OCI-LY7 (cell line): Measurements from ENCODE around the gene MEP1B. TPM values are rescaled to one million over a fixed set of nuclear protein-coding genes. Genes with fewer than 3 reads are reported as not detected.

Experiments
- BruUV-seq: library from RNA; stranded (reverse); fragments of 400-500 nt; replicated peaks from 2 replicates; lab custom pipeline; 2021; lab: Mats Ljungman, UMichigan
- CTCF ChIA-PET: fragments of 300-600 bp; sonication (Branson Sonifier 250); formaldehyde crosslinking; loops from one replicate; lab custom pipeline; 2022; ENCODE audit warnings: antibody characterized with exemption; ENCODE audit not compliant: unreplicated experiment; lab: Charles Lee
- POLR2A ChIA-PET: fragments of 300-600 bp; sonication (Branson Sonifier 250); formaldehyde crosslinking; loops from one replicate; lab custom pipeline; 2022; ENCODE audit warnings: antibody characterized with exemption; lab: Charles Lee
- DNase-seq: peaks from one replicate; pipeline ENCODE4 v3.0.0-alpha.2; 2015; ENCODE audit warnings: low spot score
- H2AFZ ChIP-seq: fragments of 200-600 bp; sonication (generic), shearing (Covaris generic); 2 replicates; pipeline ENCODE4 v1.6.1; 2014; ENCODE audit warnings: mild to moderate bottlenecking, antibody characterized with exemption, low read length, moderate library complexity
- H3K27ac ChIP-seq: fragments of 200-600 bp; sonication (generic); 2 replicates; pipeline ENCODE4 v1.5.1; 2014; ENCODE audit warnings: mixed run types, low read depth, mild to moderate bottlenecking, moderate library complexity, low read length, inconsistent platforms; ENCODE audit not compliant: poor library complexity, severe bottlenecking
- H3K36me3 ChIP-seq: fragments of 200-600 bp; sonication (generic); 2 replicates; pipeline ENCODE4 v1.6.1; 2014; ENCODE audit warnings: mild to moderate bottlenecking, antibody characterized with exemption, low read length, moderate library complexity, mixed read lengths; ENCODE audit not compliant: insufficient read depth
- H3K4me1 ChIP-seq: fragments of 200-600 bp; sonication (generic); 2 replicates; pipeline ENCODE4 v1.5.1; 2014; ENCODE audit warnings: mild to moderate bottlenecking, low read length; ENCODE audit not compliant: insufficient read depth, poor library complexity, severe bottlenecking
- H3K4me2 ChIP-seq: fragments of 200-600 bp; sonication (generic); 2 replicates; pipeline ENCODE4 v1.6.1; 2014; ENCODE audit warnings: mild to moderate bottlenecking, low read length
- H3K4me3 ChIP-seq: fragments of 200-600 bp; sonication (generic); 2 replicates; pipeline ENCODE4 v1.5.1; 2014; ENCODE audit warnings: mild to moderate bottlenecking, low read depth, low read length; ENCODE audit not compliant: poor library complexity, severe bottlenecking
- H3K79me2 ChIP-seq: fragments of 200-600 bp; sonication (generic); 2 replicates; pipeline ENCODE4 v1.6.1; 2016; ENCODE audit warnings: low read depth, mild to moderate bottlenecking, low read length, moderate library complexity, mixed read lengths; ENCODE audit not compliant: insufficient read depth
- H3K9me2 ChIP-seq: fragments of 200-600 bp; sonication (generic); 2 replicates; pipeline ENCODE4 v1.6.1; 2016; ENCODE audit warnings: mild to moderate bottlenecking, low read length, mixed read lengths; ENCODE audit not compliant: insufficient read depth
- H3K9me3 ChIP-seq: fragments of 200-600 bp; sonication (generic); 2 replicates; pipeline ENCODE4 v1.6.1; 2014; ENCODE audit warnings: mild to moderate bottlenecking, mixed run types, low read length, mixed read lengths
- H4K20me1 ChIP-seq: fragments of 200-600 bp; sonication (generic); 2 replicates; pipeline ENCODE4 v1.6.1; 2014; ENCODE audit warnings: mild to moderate bottlenecking, antibody characterized with exemption, low read length, moderate library complexity, mixed read lengths; ENCODE audit not compliant: insufficient read depth
- EZH2phosphoT487 ChIP-seq: fragments of 200-600 bp; sonication (generic); IDR thresholded peaks from 2 replicates; pipeline ENCODE4 v1.6.1; 2018; ENCODE audit warnings: low read depth, borderline replicate concordance, mild to moderate bottlenecking, mixed run types, antibody characterized with exemption, low read length, moderate library complexity, mixed read lengths
- intact Hi-C: fragments of 100-400 bp; cut with micrococcal nuclease; formaldehyde crosslinking; loops from one replicate; pipeline ENCODE4 v1.10.0; 2022; ENCODE audit not compliant: unreplicated experiment
- total RNA-seq, 2 experiments: library from RNA; depleted of rRNA in 1 of 2; stranded (reverse); fragments of >200 nt in 1 of 2; shearing (Covaris generic) in 1 of 2; gene quantifications; 2 replicates each; pipeline ENCODE4 v1.2.3, GENCODE V29; 2014 to 2022
- TF ChIP-seq, protein P1 (sequence below): fragments of 200-600 bp; sonication (generic); conservative IDR thresholded peaks from 2 replicates; pipeline ENCODE4 v1.5.1; 2014; ENCODE audit warnings: mild to moderate bottlenecking, antibody characterized with exemption, low read length, moderate library complexity, mixed read lengths

MEP1B gene
- total RNA-seq, 2 experiments from 2014 or later, result not detected

DNA sequence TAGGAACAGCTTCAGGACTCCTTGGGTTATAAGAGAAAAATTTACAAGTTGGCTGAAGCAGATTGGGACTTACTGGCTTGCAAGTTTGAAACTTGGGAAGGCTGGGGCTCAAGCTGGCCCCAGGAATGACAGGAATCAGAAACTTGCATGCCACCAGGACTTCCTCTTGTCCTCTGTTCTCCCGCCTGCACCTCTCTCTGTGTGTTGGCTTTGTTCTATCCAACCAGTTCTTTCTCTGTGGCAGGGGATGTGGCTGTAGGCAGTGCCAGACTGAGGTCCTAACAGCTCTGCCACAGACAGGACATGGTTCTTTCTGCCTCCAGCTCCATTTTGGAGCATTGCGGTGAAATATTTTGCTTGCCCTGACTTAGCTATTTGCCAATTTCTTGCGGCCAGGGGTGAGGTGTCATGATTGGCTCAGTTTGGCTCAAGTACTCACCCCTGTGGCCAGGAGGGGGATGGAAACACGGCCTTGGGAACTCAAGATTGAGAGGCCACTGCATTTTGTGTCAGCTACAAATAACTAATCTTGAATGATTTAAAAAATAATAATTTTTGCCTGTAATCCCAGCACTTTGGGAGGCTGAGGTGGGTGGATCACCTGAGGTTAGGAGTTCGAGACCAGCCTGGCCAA lies 48.9 kb downstream of the MEP1B start:
- intact Hi-C loops, result no loop called here
- POLR2A ChIA-PET, result no interaction called here
- Histone ChIP-seq H4K20me1 (no peaks in the 10 kb centered on the region), H3K36me3 (no peaks in the 10 kb centered on the region), H2AFZ (no peak overlapping the region), H3K9me3 (no peaks in the 10 kb centered on the region), H3K79me2 (no peaks in the 10 kb centered on the region), H3K4me1 (no peaks in the 10 kb centered on the region), H3K9me2 (no peaks in the 10 kb centered on the region), H3K27ac (no peak overlapping the region), H3K4me3 (no peak overlapping the region), H3K4me2 (no peak overlapping the region)
- BruUV-seq, result no TSS peak
- CTCF ChIA-PET, result no interaction called here
- DNase-seq, result no peak
- TF ChIP-seq, protein P1, sequence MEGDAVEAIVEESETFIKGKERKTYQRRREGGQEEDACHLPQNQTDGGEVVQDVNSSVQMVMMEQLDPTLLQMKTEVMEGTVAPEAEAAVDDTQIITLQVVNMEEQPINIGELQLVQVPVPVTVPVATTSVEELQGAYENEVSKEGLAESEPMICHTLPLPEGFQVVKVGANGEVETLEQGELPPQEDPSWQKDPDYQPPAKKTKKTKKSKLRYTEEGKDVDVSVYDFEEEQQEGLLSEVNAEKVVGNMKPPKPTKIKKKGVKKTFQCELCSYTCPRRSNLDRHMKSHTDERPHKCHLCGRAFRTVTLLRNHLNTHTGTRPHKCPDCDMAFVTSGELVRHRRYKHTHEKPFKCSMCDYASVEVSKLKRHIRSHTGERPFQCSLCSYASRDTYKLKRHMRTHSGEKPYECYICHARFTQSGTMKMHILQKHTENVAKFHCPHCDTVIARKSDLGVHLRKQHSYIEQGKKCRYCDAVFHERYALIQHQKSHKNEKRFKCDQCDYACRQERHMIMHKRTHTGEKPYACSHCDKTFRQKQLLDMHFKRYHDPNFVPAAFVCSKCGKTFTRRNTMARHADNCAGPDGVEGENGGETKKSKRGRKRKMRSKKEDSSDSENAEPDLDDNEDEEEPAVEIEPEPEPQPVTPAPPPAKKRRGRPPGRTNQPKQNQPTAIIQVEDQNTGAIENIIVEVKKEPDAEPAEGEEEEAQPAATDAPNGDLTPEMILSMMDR, result no peak
- TF ChIP-seq EZH2phosphoT487, result no peak

DNA sequence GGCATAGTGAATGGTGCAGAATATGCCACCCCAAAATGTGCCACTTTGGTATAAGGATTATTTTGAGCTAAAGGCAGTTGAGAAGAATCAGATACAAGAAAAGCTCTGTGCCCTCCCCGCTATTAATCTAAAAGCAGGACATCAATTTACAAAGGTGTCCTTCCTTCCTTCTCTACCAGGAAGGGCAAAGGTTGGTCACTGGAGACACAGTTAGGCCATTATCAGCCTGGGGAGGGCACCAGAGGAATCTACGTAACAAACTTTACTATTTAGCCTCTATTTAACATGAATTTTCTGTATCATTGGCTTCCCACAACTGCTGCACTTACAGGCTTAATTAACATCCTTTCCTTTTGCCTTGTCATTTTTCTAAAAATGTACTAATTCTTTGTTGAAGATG lies 52.6 kb downstream of the MEP1B start:
- intact Hi-C loops, result no loop called here

GRCh38 chr18:32243358-32243757 lies 53.5 kb downstream of the MEP1B start:
- DNase-seq, result no peak
- H3K9me2 ChIP-seq, result no peaks in the 10 kb centered on the region
- no peak overlapping the region for H3K4me2 ChIP-seq
- TF ChIP-seq, protein P1, result no peak
- no peak for TF ChIP-seq EZH2phosphoT487
- H3K27ac ChIP-seq, result no peak overlapping the region
- no TSS peak for BruUV-seq
- H3K9me3 ChIP-seq, result no peaks in the 10 kb centered on the region
- no peaks in the 10 kb centered on the region for H3K79me2 ChIP-seq
- no peaks in the 10 kb centered on the region for H3K4me1 ChIP-seq
- ChIA-PET POLR2A (no interaction called here), CTCF (no interaction called here)
- H3K36me3 ChIP-seq, result no peaks in the 10 kb centered on the region
- no peaks in the 10 kb centered on the region for H4K20me1 ChIP-seq
- no peak overlapping the region for H2AFZ ChIP-seq
- intact Hi-C loops, result no loop called here
- H3K4me3 ChIP-seq, result no peak overlapping the region

More for the DNA sequence above, 52.6 kb downstream of the MEP1B start:
- no peaks in the 10 kb centered on the region for H3K4me1 ChIP-seq
- no peak overlapping the region for H3K4me2 ChIP-seq
- H3K36me3 ChIP-seq, result no peaks in the 10 kb centered on the region
- no peak overlapping the region for H3K4me3 ChIP-seq
- no peaks in the 10 kb centered on the region for H4K20me1 ChIP-seq
- POLR2A ChIA-PET, result no interaction called here
- CTCF ChIA-PET, result no interaction called here
- DNase-seq, result no peak
- H3K27ac ChIP-seq, result no peak overlapping the region
- TF ChIP-seq, protein P1, result no peak
- TF ChIP-seq EZH2phosphoT487, result no peak
- H3K9me2 ChIP-seq, result no peaks in the 10 kb centered on the region
- no peaks in the 10 kb centered on the region for H3K9me3 ChIP-seq
- no peaks in the 10 kb centered on the region for H3K79me2 ChIP-seq
- BruUV-seq, result no TSS peak
- H2AFZ ChIP-seq, result no peak overlapping the region
